Testis (tissue), 3 donors: Measurements from ENCODE around the gene ZNF136. TPM values are rescaled to one million over a fixed set of nuclear protein-coding genes. Genes with fewer than 3 reads are reported as not detected.

Experiments
- DNase-seq: peaks from one replicate; pipeline ENCODE4 v3.0.0-alpha.2; 2019
- H3K27ac ChIP-seq, 2 donors: fragments of 200-600 bp; sonication (generic); one replicate each; pipeline ENCODE4 v1.5.1; 2019
- H3K27me3 ChIP-seq: fragments of 200-600 bp; sonication (generic); one replicate; pipeline ENCODE4 v1.5.1; 2019
- H3K36me3 ChIP-seq: fragments of 200-600 bp; sonication (generic); one replicate; pipeline ENCODE4 v1.5.1; 2017; ENCODE audit warnings: low read depth; ENCODE audit errors: missing control alignments
- H3K4me1 ChIP-seq: fragments of 200-600 bp; sonication (generic); one replicate; pipeline ENCODE4 v1.5.1; 2019
- H3K4me3 ChIP-seq, 2 donors: fragments of 200-600 bp; sonication (generic); one replicate each; pipeline ENCODE4 v1.5.1; 2017 to 2019
- H3K9me3 ChIP-seq: fragments of 200-600 bp; sonication (generic); one replicate; pipeline ENCODE4 v1.5.1; 2017
- CTCF ChIP-seq, 3 experiments: fragments of 450-650 bp in 2 of 3; fragments of 200-600 bp in 1 of 3; sonication (generic) in 1 of 3; IDR thresholded peaks; one replicate each; pipeline ENCODE4 v1.5.1; 2016 to 2019; ENCODE audit warnings: antibody characterized with exemption in 3 of 3, mild to moderate bottlenecking in 2 of 3, moderate library complexity in 1 of 3
- POLR2A ChIP-seq: fragments of 450-650 bp; IDR thresholded peaks from one replicate; pipeline ENCODE4 v1.6.1; 2017; ENCODE audit warnings: antibody characterized with exemption, mild to moderate bottlenecking, moderate library complexity
- WGBS, 2 donors: methylation state at CpG; one replicate each; pipeline ENCODE4 v1.1.5; 2018; 5-methylcytosine and 5-hydroxymethylcytosine counted together
- intact Hi-C: fragments of 100-400 bp; cut with DNase I; formaldehyde crosslinking; loops from one replicate; pipeline ENCODE4 v1.15.1; 2023; ENCODE audit warnings: low total_unique reads
- polyA plus RNA-seq: library from polyadenylated mRNA; stranded (reverse); fragments of 350-450 nt; fragmentation: Illumina TruSeq; extraction: RNeasy Lipid Tissue Mini Kit (QIAGEN cat#74804); gene quantifications from one replicate; pipeline ENCODE4 v1.2.3, GENCODE V29; 2014; ENCODE audit warnings: low read depth, low replicate concordance; ENCODE audit not compliant: insufficient read depth
- total RNA-seq, 2 donors: library from RNA; depleted of rRNA; stranded (reverse); fragments of >200 nt; gene quantifications; one replicate each; pipeline ENCODE4 v1.2.3, GENCODE V29; 2016

The ZNF136 gene
- total and polyA plus RNA-seq, 3 donors from 2014 or later = 7.9 to 18.7 (median 14.6) TPM

- Histone ChIP-seq H3K9me3 (no peaks in the 10 kb centered on the region), H3K36me3 (no peaks in the 10 kb centered on the region), H3K27me3 (no peaks in the 10 kb centered on the region), H3K4me1 (no peaks in the 10 kb centered on the region), H3K4me3 (no peak overlapping the region), H3K27ac (no peak overlapping the region)
- 94 to 96% methylated on average over 3 of the region's 3 CpGs for WGBS, 2 donors
- TF ChIP-seq CTCF (IDR thresholded peaks at IDR 0.05) (no peak), POLR2A (no peak)
- no peak for DNase-seq
- intact Hi-C loops = no loop called here
These were observed 29.8 kb upstream of the ZNF136 start for GRCh38 chr19:12133069-12133468.

GRCh38 chr19:12137221-12137940 lies 25.5 kb upstream of the ZNF136 start:
- H3K36me3 ChIP-seq = no peaks in the 10 kb centered on the region
- H3K27ac ChIP-seq = no peak overlapping the region
- TF ChIP-seq CTCF (IDR thresholded peaks at IDR 0.05) = no peak

GRCh38 chr19:12139269-12139668 lies 23.6 kb upstream of the ZNF136 start:
- WGBS, 2 donors = 23 to 28% methylated on average over 13 of the region's 13 CpGs
- peaks cover 13% of the 10 kb centered on the region for H3K4me1 ChIP-seq
- intact Hi-C loops = no loop called here
- H3K27ac ChIP-seq = peak overlapping the region in 1 of 2 donors; percentile 87
- TF ChIP-seq CTCF (IDR thresholded peaks at IDR 0.05) (no peak), POLR2A (no peak)
- DNase-seq = no peak
- no peaks in the 10 kb centered on the region for H3K36me3 ChIP-seq
- no peaks in the 10 kb centered on the region for H3K27me3 ChIP-seq
- no peaks in the 10 kb centered on the region for H3K9me3 ChIP-seq
- peak overlapping the region; percentile 79 to 95 for H3K4me3 ChIP-seq

More at GRCh38 chr19:12137221-12137940, 25.5 kb upstream of the ZNF136 start:
- no peaks in the 10 kb centered on the region for H3K27me3 ChIP-seq
- peaks cover 13% of the 10 kb centered on the region for H3K4me1 ChIP-seq
- no peak overlapping the region for H3K4me3 ChIP-seq
- WGBS, 2 donors = 78 to 86% methylated on average over 7 of the region's 7 CpGs
- DNase-seq = no peak
- intact Hi-C loops = no loop called here
- H3K9me3 ChIP-seq = no peaks in the 10 kb centered on the region

- Histone ChIP-seq H3K9me3 (no peaks in the 10 kb centered on the region), H3K27me3 (no peaks in the 10 kb centered on the region), H3K4me3 (peak within 1 kb of the TSS; percentile 79 to 95), H3K4me1 (peaks cover 13% of the 10 kb centered on the region), H3K27ac (peak within 1 kb of the TSS; percentile 63 to 87), H3K36me3 (no peaks in the 10 kb centered on the region)
- 0 to 1% methylated on average over 36 to 49 of the region's 49 CpGs for WGBS, 2 donors
- peak; percentile 98 for DNase-seq
- intact Hi-C loops = no loop called here
- TF ChIP-seq POLR2A = no peak
- TF ChIP-seq CTCF (IDR thresholded peaks at IDR 0.05) = peak in 1 of 3 experiments; percentile 23
These were observed 22.9 kb upstream of the ZNF136 start, which contains the start of gene ZNF20 for GRCh38 chr19:12139885-12140544. ZNF20 (minus strand) TSS chr19:12140350; CDS start chr19:12140182, 168 bp downstream.
